Measurements from ENCODE around the gene FAM168A.

FAM168A gene

DNA sequence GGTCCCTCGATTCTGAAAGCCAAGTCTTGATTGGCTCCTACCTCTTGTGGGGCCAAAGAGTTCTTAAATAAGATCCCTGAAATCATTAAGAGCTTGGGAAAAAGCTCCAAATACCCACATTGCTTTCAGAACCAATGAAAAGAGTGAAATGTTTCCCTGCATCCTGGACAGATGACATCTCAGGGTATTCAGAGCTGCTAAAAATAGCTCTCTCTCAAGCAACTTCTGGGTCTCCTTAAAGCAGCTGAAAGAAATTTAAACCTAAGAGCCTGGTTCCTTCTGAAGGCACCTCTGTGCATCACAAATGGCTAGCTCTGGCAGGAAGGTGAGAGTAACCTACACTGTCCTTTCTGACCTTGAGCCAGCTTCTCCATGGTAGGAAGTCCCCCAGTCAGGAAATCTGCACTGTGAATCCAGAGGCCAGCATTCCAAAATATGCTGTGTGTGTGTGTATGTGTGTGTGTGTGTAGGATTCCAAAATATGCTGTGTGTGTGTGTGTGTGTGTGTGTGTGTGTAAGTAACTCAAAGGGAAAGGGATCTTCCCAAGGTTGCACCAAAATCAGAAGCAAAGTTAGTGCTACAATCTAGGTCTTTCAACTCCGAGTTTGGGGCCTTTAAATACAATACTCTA, 171.6 kb downstream of the FAM168A start:
- no peak overlapping the region for H3K4me3 ChIP-seq (ENCODE audit: low read length)
- no peak for TF ChIP-seq CTCF (IDR thresholded peaks at IDR 0.05; ENCODE audit: insufficient read depth, low read depth, low read length, missing control alignments)
- DNase-seq (ENCODE audit: low read depth): no peak

- no peak for TF ChIP-seq CTCF (IDR thresholded peaks at IDR 0.05; ENCODE audit: insufficient read depth, low read depth, low read length, missing control alignments)
- H3K4me3 ChIP-seq (ENCODE audit: low read length): no peak overlapping the region
- DNase-seq (ENCODE audit: low read depth): no peak
Observed at GRCh38 chr11:73425108-73425507, 172.8 kb downstream of the FAM168A start.

DNA sequence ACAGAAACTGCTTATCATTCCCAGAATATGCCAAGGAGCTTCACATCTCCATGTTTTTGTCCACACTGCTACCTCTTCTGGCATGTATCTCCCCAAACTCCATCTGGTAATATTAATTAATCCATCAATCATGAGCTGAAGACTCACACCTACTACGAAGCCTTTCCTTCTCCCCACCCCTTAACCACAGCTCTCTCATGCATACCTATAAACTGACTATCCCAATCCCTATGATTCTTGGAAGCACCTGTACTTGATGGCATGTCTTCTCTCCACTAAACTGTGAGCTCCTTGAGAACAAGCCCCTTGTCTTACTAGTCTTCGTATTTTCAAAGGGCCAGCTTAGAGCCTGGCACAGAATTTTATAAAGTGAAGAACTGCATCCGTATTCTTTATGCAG, 174.4 kb downstream of the FAM168A start:
- no peak for TF ChIP-seq CTCF (IDR thresholded peaks at IDR 0.05; ENCODE audit: insufficient read depth, low read depth, low read length, missing control alignments)
- peak; percentile 70 for DNase-seq (ENCODE audit: low read depth)
- H3K4me3 ChIP-seq (ENCODE audit: low read length): no peak overlapping the region

GRCh38 chr11:73422886-73423285, 175.0 kb downstream of the FAM168A start:
- no peak for DNase-seq (ENCODE audit: low read depth)
- no peak overlapping the region for H3K4me3 ChIP-seq (ENCODE audit: low read length)
- no peak for TF ChIP-seq CTCF (IDR thresholded peaks at IDR 0.05; ENCODE audit: insufficient read depth, low read depth, low read length, missing control alignments)

- DNase-seq (ENCODE audit: low read depth): no peak
- no peak for TF ChIP-seq CTCF (IDR thresholded peaks at IDR 0.05; ENCODE audit: insufficient read depth, low read depth, low read length, missing control alignments)
- no peak overlapping the region for H3K4me3 ChIP-seq (ENCODE audit: low read length)
Observed at GRCh38 chr11:73420136-73420535, 177.8 kb downstream of the FAM168A start.

- peak; percentile 15 for DNase-seq (ENCODE audit: low read depth)
- TF ChIP-seq CTCF (IDR thresholded peaks at IDR 0.05; ENCODE audit: insufficient read depth, low read depth, low read length, missing control alignments): no peak
- H3K4me3 ChIP-seq (ENCODE audit: low read length): no peak overlapping the region
Observed at GRCh38 chr11:73416786-73417185, 181.1 kb downstream of the FAM168A start.

Measured in epithelial cell of esophagus (primary cell).